Suprapubic skin (tissue), 4 donors: Measurements from ENCODE around the gene GNAI2. TPM values are rescaled to one million over a fixed set of nuclear protein-coding genes. Genes with fewer than 3 reads are reported as not detected.

Experiments
- DNase-seq, 2 donors: peaks; one replicate each; pipeline ENCODE4 v3.0.0-alpha.2; 2019; ENCODE audit warnings: low spot score in 2 of 2
- H3K27ac ChIP-seq: fragments of 200-600 bp; sonication (generic); one replicate; pipeline ENCODE4 v1.5.1; 2019
- H3K27me3 ChIP-seq: fragments of 200-600 bp; sonication (generic); one replicate; pipeline ENCODE4 v1.5.1; 2019
- H3K36me3 ChIP-seq: fragments of 200-600 bp; sonication (generic); one replicate; pipeline ENCODE4 v1.5.1; 2019
- H3K4me1 ChIP-seq: fragments of 200-600 bp; sonication (generic); one replicate; pipeline ENCODE4 v1.5.1; 2019
- H3K4me3 ChIP-seq: fragments of 200-600 bp; sonication (generic); one replicate; pipeline ENCODE4 v1.5.1; 2019; ENCODE audit warnings: mild to moderate bottlenecking
- H3K9me3 ChIP-seq: fragments of 200-600 bp; sonication (generic); one replicate; pipeline ENCODE4 v1.5.1; 2019
- CTCF ChIP-seq, 2 donors: fragments of 200-600 bp in 1 of 2; fragments of 450-650 bp in 1 of 2; sonication (generic) in 1 of 2; IDR thresholded peaks; one replicate each; pipeline ENCODE4 v1.5.1; 2016 to 2019; ENCODE audit warnings: antibody characterized with exemption in 2 of 2, mild to moderate bottlenecking in 1 of 2, moderate library complexity in 1 of 2
- EP300 ChIP-seq: sonication (generic); formaldehyde crosslinking; IDR thresholded peaks from one replicate; pipeline ENCODE4 v1.6.1; 2017; ENCODE audit warnings: antibody characterized with exemption
- POLR2A ChIP-seq, 2 donors: fragments of 450-650 bp; IDR thresholded peaks; one replicate each; pipeline ENCODE4 v1.6.1; 2017; ENCODE audit warnings: antibody characterized with exemption in 2 of 2, mild to moderate bottlenecking in 2 of 2, moderate library complexity in 2 of 2
- POLR2AphosphoS5 ChIP-seq, 3 donors: sonication (generic); formaldehyde crosslinking; IDR thresholded peaks; one replicate each; pipeline ENCODE4 v1.6.1; 2017; ENCODE audit warnings: antibody characterized with exemption in 3 of 3
- WGBS: methylation state at CpG from one replicate; pipeline ENCODE4 v1.1.5; 2018; 5-methylcytosine and 5-hydroxymethylcytosine counted together
- total RNA-seq, 4 donors: library from RNA; depleted of rRNA; stranded (reverse); fragments of >200 nt; gene quantifications; one replicate each; pipeline ENCODE4 v1.1.0, GENCODE V29; 2016

GNAI2 gene
- total RNA-seq, 4 donors from 2014 or later = 70.9 to 91.3 (median 76.7) TPM

GRCh38 chr3:50262778-50263177, 26.8 kb downstream of the GNAI2 start:
- H3K4me3 ChIP-seq = no peak overlapping the region
- H3K36me3 ChIP-seq = peaks cover 7% of the 10 kb centered on the region
- no peak overlapping the region for H3K27ac ChIP-seq
- no peaks in the 10 kb centered on the region for H3K27me3 ChIP-seq
- H3K4me1 ChIP-seq = peaks cover 79% of the 10 kb centered on the region
- no peaks in the 10 kb centered on the region for H3K9me3 ChIP-seq
- 90% methylated on average over 7 of the region's 7 CpGs for WGBS
- TF ChIP-seq POLR2A (IDR thresholded peaks at IDR 0.05) (no peak), POLR2AphosphoS5 (IDR thresholded peaks at IDR 0.05) (no peak), EP300 (no peak), CTCF (IDR thresholded peaks at IDR 0.05) (no peak)
- no peak for DNase-seq

- TF ChIP-seq EP300 (no peak), CTCF (IDR thresholded peaks at IDR 0.05) (no peak), POLR2AphosphoS5 (IDR thresholded peaks at IDR 0.05) (no peak)
- Histone ChIP-seq H3K27ac (peak overlapping the region; percentile 68), H3K9me3 (no peaks in the 10 kb centered on the region), H3K27me3 (no peaks in the 10 kb centered on the region), H3K36me3 (no peaks in the 10 kb centered on the region), H3K4me1 (peaks cover 79% of the 10 kb centered on the region), H3K4me3 (no peak overlapping the region)
- WGBS = 62% methylated on average over 6 of the region's 6 CpGs
- no peak for DNase-seq
These were observed 27.7 kb downstream of the GNAI2 start for GRCh38 chr3:50263478-50264382.

GRCh38 chr3:50264383-50264963, 28.5 kb downstream of the GNAI2 start:
- peak in 1 of 2 donors; percentile 84 for DNase-seq
- Histone ChIP-seq H3K4me3 (no peak overlapping the region), H3K27ac (peak overlapping the region; percentile 79), H3K9me3 (no peaks in the 10 kb centered on the region), H3K36me3 (no peaks in the 10 kb centered on the region), H3K27me3 (no peaks in the 10 kb centered on the region), H3K4me1 (peaks cover 79% of the 10 kb centered on the region)
- 24% methylated on average over 5 of the region's 7 CpGs for WGBS
- TF ChIP-seq EP300 (no peak), POLR2A (IDR thresholded peaks at IDR 0.05) (no peak), POLR2AphosphoS5 (IDR thresholded peaks at IDR 0.05) (no peak), CTCF (IDR thresholded peaks at IDR 0.05) (no peak)

- Histone ChIP-seq H3K27me3 (no peaks in the 10 kb centered on the region), H3K27ac (peak overlapping the region; percentile 79), H3K4me3 (no peak overlapping the region), H3K9me3 (no peaks in the 10 kb centered on the region), H3K36me3 (no peaks in the 10 kb centered on the region), H3K4me1 (peaks cover 79% of the 10 kb centered on the region)
- TF ChIP-seq POLR2AphosphoS5 (IDR thresholded peaks at IDR 0.05) (no peak), POLR2A (IDR thresholded peaks at IDR 0.05) (no peak), CTCF (IDR thresholded peaks at IDR 0.05) (no peak), EP300 (no peak)
- DNase-seq = no peak
- WGBS = 64% methylated on average over 5 of the region's 7 CpGs
These were observed 29.0 kb downstream of the GNAI2 start for GRCh38 chr3:50264964-50265485.

- H3K27ac ChIP-seq = peak overlapping the region; percentile 79
- TF ChIP-seq CTCF (IDR thresholded peaks at IDR 0.05) (no peak), POLR2AphosphoS5 (IDR thresholded peaks at IDR 0.05) (no peak), EP300 (no peak), POLR2A (IDR thresholded peaks at IDR 0.05) (no peak)
These were observed 29.6 kb downstream of the GNAI2 start for GRCh38 chr3:50265571-50265970.

More at GRCh38 chr3:50265571-50265970, 29.6 kb downstream of the GNAI2 start:
- no peak for DNase-seq
- Histone ChIP-seq H3K4me1 (peaks cover 79% of the 10 kb centered on the region), H3K4me3 (no peak overlapping the region), H3K9me3 (no peaks in the 10 kb centered on the region), H3K27me3 (no peaks in the 10 kb centered on the region), H3K36me3 (no peaks in the 10 kb centered on the region)
- WGBS = no CpG with 5 or more reads among the region's 1 CpG
